ENCODE measurements around the gene DMAC2L.

DNA sequence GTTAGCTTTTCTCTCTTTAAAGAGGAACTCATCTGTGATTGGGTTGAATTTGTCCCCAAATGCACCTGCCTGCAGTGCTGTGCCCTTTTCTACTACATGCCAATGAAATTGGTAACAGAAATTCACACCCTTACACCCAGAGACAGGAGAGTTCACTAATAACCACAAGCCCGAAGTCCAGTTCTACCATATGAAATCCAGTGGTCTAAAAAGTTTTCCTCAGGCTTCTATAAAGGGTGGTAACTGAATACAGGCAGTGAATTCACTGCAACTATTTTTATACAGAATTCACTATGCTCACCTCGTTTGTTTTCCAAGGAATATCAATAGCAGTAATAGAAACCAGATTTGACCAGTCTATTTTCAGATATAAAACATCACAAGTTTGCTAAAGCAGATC is 49.3 kb upstream of the DMAC2L start:
- TF ChIP-seq, protein P1, sequence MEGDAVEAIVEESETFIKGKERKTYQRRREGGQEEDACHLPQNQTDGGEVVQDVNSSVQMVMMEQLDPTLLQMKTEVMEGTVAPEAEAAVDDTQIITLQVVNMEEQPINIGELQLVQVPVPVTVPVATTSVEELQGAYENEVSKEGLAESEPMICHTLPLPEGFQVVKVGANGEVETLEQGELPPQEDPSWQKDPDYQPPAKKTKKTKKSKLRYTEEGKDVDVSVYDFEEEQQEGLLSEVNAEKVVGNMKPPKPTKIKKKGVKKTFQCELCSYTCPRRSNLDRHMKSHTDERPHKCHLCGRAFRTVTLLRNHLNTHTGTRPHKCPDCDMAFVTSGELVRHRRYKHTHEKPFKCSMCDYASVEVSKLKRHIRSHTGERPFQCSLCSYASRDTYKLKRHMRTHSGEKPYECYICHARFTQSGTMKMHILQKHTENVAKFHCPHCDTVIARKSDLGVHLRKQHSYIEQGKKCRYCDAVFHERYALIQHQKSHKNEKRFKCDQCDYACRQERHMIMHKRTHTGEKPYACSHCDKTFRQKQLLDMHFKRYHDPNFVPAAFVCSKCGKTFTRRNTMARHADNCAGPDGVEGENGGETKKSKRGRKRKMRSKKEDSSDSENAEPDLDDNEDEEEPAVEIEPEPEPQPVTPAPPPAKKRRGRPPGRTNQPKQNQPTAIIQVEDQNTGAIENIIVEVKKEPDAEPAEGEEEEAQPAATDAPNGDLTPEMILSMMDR (IDR thresholded peaks at IDR 0.05) = no peak
- no peak for TF ChIP-seq POLR2A (IDR thresholded peaks at IDR 0.05)
